Stimulated activated memory B cell treated with anti-CD40 and anti-IgM and Interleukin-4, amounts not matched to agents 10 μg/mL and 1 μg/mL and 100 μg/mL, for 72 hours (primary cell): Measurements from ENCODE around the gene GOLIM4.
A peak's percentile ranks its signal among the peaks of the same experiment; 100 is the strongest.

Experiments used
- ATAC-seq: fragments of 150-1000 bp; cut with Tn5 transposase; 2 replicates; pipeline ENCODE4 v1.10.0; 2021
- H3K27ac Mint-ChIP-seq: one replicate; pipeline ENCODE4 v1.8.0; 2022; ENCODE audit warnings: mild to moderate bottlenecking, mixed read lengths
- H3K27me3 Mint-ChIP-seq: one replicate; pipeline ENCODE4 v1.8.0; 2022; ENCODE audit warnings: mixed read lengths
- H3K36me3 Mint-ChIP-seq: one replicate; pipeline ENCODE4 v1.8.0; 2022; ENCODE audit warnings: mixed read lengths
- H3K4me1 Mint-ChIP-seq: one replicate; pipeline ENCODE4 v1.8.0; 2022; ENCODE audit warnings: mixed read lengths
- H3K4me3 Mint-ChIP-seq: one replicate; pipeline ENCODE4 v1.8.0; 2022; ENCODE audit warnings: mild to moderate bottlenecking, moderate library complexity, mixed read lengths
- H3K9me3 Mint-ChIP-seq: one replicate; pipeline ENCODE4 v1.8.0; 2022; ENCODE audit warnings: mixed read lengths

GOLIM4 gene

GRCh38 chr3:168048414-168049330 is 47.1 kb downstream of the GOLIM4 start:
- Mint-ChIP-seq H3K4me3 (no peak overlapping the region), H3K4me1 (peaks cover 17% of the 10 kb centered on the region), H3K36me3 (no peaks in the 10 kb centered on the region)

GRCh38 chr3:168047936-168048335 is 47.8 kb downstream of the GOLIM4 start:
- ATAC-seq = no peak
- Mint-ChIP-seq H3K9me3 (no peaks in the 10 kb centered on the region), H3K4me3 (no peak overlapping the region), H3K36me3 (peaks cover 6% of the 10 kb centered on the region), H3K27ac (no peak overlapping the region), H3K27me3 (no peaks in the 10 kb centered on the region), H3K4me1 (peaks cover 17% of the 10 kb centered on the region)

More at GRCh38 chr3:168048414-168049330, 47.1 kb downstream of the GOLIM4 start:
- H3K9me3 Mint-ChIP-seq = no peaks in the 10 kb centered on the region
- H3K27ac Mint-ChIP-seq = no peak overlapping the region
- H3K27me3 Mint-ChIP-seq = no peaks in the 10 kb centered on the region
- no peak for ATAC-seq

- Mint-ChIP-seq H3K4me1 (peaks cover 17% of the 10 kb centered on the region), H3K4me3 (no peak overlapping the region), H3K27me3 (no peaks in the 10 kb centered on the region), H3K36me3 (peaks cover 13% of the 10 kb centered on the region), H3K9me3 (no peaks in the 10 kb centered on the region), H3K27ac (no peak overlapping the region)
- peak; percentile 65 for ATAC-seq
Observed at GRCh38 chr3:168047190-168047795, 48.4 kb downstream of the GOLIM4 start.

GRCh38 chr3:168044049-168044448 is 51.7 kb downstream of the GOLIM4 start:
- Mint-ChIP-seq H3K9me3 (no peaks in the 10 kb centered on the region), H3K4me3 (no peak overlapping the region), H3K4me1 (peaks cover 6% of the 10 kb centered on the region), H3K27ac (no peak overlapping the region), H3K36me3 (peaks cover 25% of the 10 kb centered on the region), H3K27me3 (no peaks in the 10 kb centered on the region)
- ATAC-seq = no peak

GRCh38 chr3:168040607-168041208 is 55.0 kb downstream of the GOLIM4 start:
- H3K27me3 Mint-ChIP-seq = no peaks in the 10 kb centered on the region
- no peak overlapping the region for H3K4me3 Mint-ChIP-seq
- peaks cover 42% of the 10 kb centered on the region for H3K36me3 Mint-ChIP-seq
- H3K27ac Mint-ChIP-seq = no peak overlapping the region
- ATAC-seq = no peak
- H3K4me1 Mint-ChIP-seq = no peaks in the 10 kb centered on the region
- H3K9me3 Mint-ChIP-seq = no peaks in the 10 kb centered on the region

GRCh38 chr3:168037020-168037419 is 58.7 kb downstream of the GOLIM4 start:
- no peaks in the 10 kb centered on the region for H3K27me3 Mint-ChIP-seq
- H3K4me1 Mint-ChIP-seq = no peaks in the 10 kb centered on the region
- no peak overlapping the region for H3K27ac Mint-ChIP-seq
- ATAC-seq = no peak
- H3K9me3 Mint-ChIP-seq = peaks cover 3% of the 10 kb centered on the region
- peaks cover 54% of the 10 kb centered on the region for H3K36me3 Mint-ChIP-seq
- H3K4me3 Mint-ChIP-seq = no peak overlapping the region

- no peaks in the 10 kb centered on the region for H3K27me3 Mint-ChIP-seq
- no peak overlapping the region for H3K4me3 Mint-ChIP-seq
- H3K9me3 Mint-ChIP-seq = peaks cover 3% of the 10 kb centered on the region
- peaks cover 56% of the 10 kb centered on the region for H3K36me3 Mint-ChIP-seq
- ATAC-seq = no peak
- no peaks in the 10 kb centered on the region for H3K4me1 Mint-ChIP-seq
- no peak overlapping the region for H3K27ac Mint-ChIP-seq
Observed at GRCh38 chr3:168036619-168037018, 59.1 kb downstream of the GOLIM4 start.

GRCh38 chr3:168034152-168034928 is 61.4 kb downstream of the GOLIM4 start:
- ATAC-seq = no peak
- Mint-ChIP-seq H3K4me3 (no peak overlapping the region), H3K27ac (no peak overlapping the region), H3K4me1 (peaks cover 6% of the 10 kb centered on the region), H3K36me3 (peaks cover 65% of the 10 kb centered on the region), H3K27me3 (no peaks in the 10 kb centered on the region), H3K9me3 (peaks cover 3% of the 10 kb centered on the region)

- Mint-ChIP-seq H3K4me3 (no peak overlapping the region), H3K4me1 (peaks cover 6% of the 10 kb centered on the region), H3K27ac (no peak overlapping the region), H3K36me3 (peaks cover 75% of the 10 kb centered on the region), H3K9me3 (peaks cover 3% of the 10 kb centered on the region), H3K27me3 (no peaks in the 10 kb centered on the region)
- ATAC-seq = no peak
Observed at GRCh38 chr3:168030577-168030976, 65.1 kb downstream of the GOLIM4 start.

- no peak overlapping the region for H3K4me3 Mint-ChIP-seq
- H3K9me3 Mint-ChIP-seq = no peaks in the 10 kb centered on the region
Observed at GRCh38 chr3:168029705-168030104, 66.0 kb downstream of the GOLIM4 start.

GRCh38 chr3:168028086-168028485 is 67.6 kb downstream of the GOLIM4 start:
- H3K36me3 Mint-ChIP-seq = peaks cover 82% of the 10 kb centered on the region
- H3K4me3 Mint-ChIP-seq = no peak overlapping the region
- peaks cover 17% of the 10 kb centered on the region for H3K4me1 Mint-ChIP-seq
- no peaks in the 10 kb centered on the region for H3K27me3 Mint-ChIP-seq
- no peak for ATAC-seq
- no peaks in the 10 kb centered on the region for H3K9me3 Mint-ChIP-seq
- no peak overlapping the region for H3K27ac Mint-ChIP-seq

More at GRCh38 chr3:168029705-168030104, 66.0 kb downstream of the GOLIM4 start:
- peaks cover 75% of the 10 kb centered on the region for H3K36me3 Mint-ChIP-seq
- ATAC-seq = no peak
- H3K4me1 Mint-ChIP-seq = peaks cover 11% of the 10 kb centered on the region
- H3K27ac Mint-ChIP-seq = no peak overlapping the region
- no peaks in the 10 kb centered on the region for H3K27me3 Mint-ChIP-seq

GRCh38 chr3:168026764-168027163 is 69.0 kb downstream of the GOLIM4 start:
- Mint-ChIP-seq H3K9me3 (no peaks in the 10 kb centered on the region), H3K27ac (no peak overlapping the region), H3K27me3 (no peaks in the 10 kb centered on the region), H3K4me3 (no peak overlapping the region), H3K4me1 (peaks cover 17% of the 10 kb centered on the region), H3K36me3 (peaks cover 86% of the 10 kb centered on the region)
- ATAC-seq = no peak

GRCh38 chr3:168025076-168025475 is 70.6 kb downstream of the GOLIM4 start:
- no peaks in the 10 kb centered on the region for H3K27me3 Mint-ChIP-seq
- no peak overlapping the region for H3K4me3 Mint-ChIP-seq
- ATAC-seq = no peak
- H3K27ac Mint-ChIP-seq = peak overlapping the region; percentile 72
- no peaks in the 10 kb centered on the region for H3K9me3 Mint-ChIP-seq
- H3K4me1 Mint-ChIP-seq = peaks cover 12% of the 10 kb centered on the region
- H3K36me3 Mint-ChIP-seq = peaks cover 86% of the 10 kb centered on the region

GRCh38 chr3:168024537-168024941 is 71.2 kb downstream of the GOLIM4 start:
- H3K9me3 Mint-ChIP-seq = no peaks in the 10 kb centered on the region
- peak overlapping the region; percentile 72 for H3K27ac Mint-ChIP-seq
- peak; percentile 64 for ATAC-seq
- peaks cover 86% of the 10 kb centered on the region for H3K36me3 Mint-ChIP-seq
- H3K27me3 Mint-ChIP-seq = no peaks in the 10 kb centered on the region
- no peak overlapping the region for H3K4me3 Mint-ChIP-seq
- H3K4me1 Mint-ChIP-seq = peaks cover 12% of the 10 kb centered on the region
